ENCODE data around the gene RPP25L.

DNA sequence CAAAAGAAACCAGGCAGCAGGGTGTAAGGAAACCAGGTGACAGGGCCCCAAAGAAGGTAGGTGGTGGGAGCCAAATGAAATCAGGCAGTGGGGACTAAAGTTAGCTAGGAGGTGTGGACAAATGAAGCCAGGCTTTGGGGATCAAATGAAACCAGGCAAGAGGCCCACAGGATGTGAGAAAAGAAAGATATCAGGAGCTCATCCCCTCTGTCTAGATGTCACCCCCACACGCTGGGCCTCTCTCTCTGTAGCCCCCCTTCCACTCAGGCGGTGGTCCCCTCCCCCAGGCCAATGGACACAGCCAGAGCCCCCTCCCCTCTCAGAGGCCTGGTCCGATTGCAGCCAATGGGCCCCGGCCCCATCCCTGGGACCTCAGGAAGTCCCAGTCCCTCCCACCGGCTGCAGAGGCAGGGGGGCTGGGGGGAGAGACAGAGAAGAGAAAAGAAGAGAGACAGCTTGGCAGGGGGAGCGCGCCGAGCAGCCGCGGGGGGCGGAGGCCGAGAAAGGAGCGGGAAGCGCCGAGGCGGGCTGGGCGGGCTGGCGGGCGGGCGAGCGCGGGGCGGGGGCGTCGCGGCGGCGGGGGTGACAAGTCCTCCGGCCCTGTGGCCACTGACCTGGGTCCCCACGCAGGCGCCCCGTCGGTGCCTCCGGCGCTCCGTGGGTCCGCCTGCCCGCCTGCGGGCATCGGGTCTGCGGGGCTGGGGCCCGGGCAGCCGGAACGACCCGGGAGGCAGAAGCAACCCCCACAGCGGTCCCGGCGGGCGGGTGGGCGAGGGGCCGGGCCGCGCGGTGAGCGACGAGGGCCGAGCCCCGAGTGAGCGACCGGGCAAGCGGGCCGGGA, 34.3 kb downstream of the RPP25L start:
- TF ChIP-seq, protein P1, sequence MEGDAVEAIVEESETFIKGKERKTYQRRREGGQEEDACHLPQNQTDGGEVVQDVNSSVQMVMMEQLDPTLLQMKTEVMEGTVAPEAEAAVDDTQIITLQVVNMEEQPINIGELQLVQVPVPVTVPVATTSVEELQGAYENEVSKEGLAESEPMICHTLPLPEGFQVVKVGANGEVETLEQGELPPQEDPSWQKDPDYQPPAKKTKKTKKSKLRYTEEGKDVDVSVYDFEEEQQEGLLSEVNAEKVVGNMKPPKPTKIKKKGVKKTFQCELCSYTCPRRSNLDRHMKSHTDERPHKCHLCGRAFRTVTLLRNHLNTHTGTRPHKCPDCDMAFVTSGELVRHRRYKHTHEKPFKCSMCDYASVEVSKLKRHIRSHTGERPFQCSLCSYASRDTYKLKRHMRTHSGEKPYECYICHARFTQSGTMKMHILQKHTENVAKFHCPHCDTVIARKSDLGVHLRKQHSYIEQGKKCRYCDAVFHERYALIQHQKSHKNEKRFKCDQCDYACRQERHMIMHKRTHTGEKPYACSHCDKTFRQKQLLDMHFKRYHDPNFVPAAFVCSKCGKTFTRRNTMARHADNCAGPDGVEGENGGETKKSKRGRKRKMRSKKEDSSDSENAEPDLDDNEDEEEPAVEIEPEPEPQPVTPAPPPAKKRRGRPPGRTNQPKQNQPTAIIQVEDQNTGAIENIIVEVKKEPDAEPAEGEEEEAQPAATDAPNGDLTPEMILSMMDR (IDR thresholded peaks at IDR 0.05): no peak
- TF ChIP-seq NR3C1 (CRISPR knock-in tag; conservative IDR thresholded peaks at IDR 0.05; ENCODE audit: low read depth) (no peak), ELF4 (CRISPR knock-in tag; IDR thresholded peaks at IDR 0.05; ENCODE audit: low read depth) (no peak), KAT7 (CRISPR knock-in tag; IDR thresholded peaks at IDR 0.05; ENCODE audit: borderline replicate concordance) (no peak), ESRRA (CRISPR knock-in tag; IDR thresholded peaks at IDR 0.05; ENCODE audit: borderline replicate concordance) (no peak), MXD4 (CRISPR knock-in tag; IDR thresholded peaks at IDR 0.05; ENCODE audit: borderline replicate concordance) (no peak), SP1 (CRISPR knock-in tag; conservative IDR thresholded peaks at IDR 0.05) (0 out of 2 replicates have a peak, but pooled peaks have one; percentile 28), ZNF423 (CRISPR knock-in tag; IDR thresholded peaks at IDR 0.05) (no peak), NR2C2 (CRISPR knock-in tag; IDR thresholded peaks at IDR 0.05) (no peak), PRRX2 (CRISPR knock-in tag; IDR thresholded peaks at IDR 0.05) (no peak)
- TF ChIP-seq, protein P2, sequence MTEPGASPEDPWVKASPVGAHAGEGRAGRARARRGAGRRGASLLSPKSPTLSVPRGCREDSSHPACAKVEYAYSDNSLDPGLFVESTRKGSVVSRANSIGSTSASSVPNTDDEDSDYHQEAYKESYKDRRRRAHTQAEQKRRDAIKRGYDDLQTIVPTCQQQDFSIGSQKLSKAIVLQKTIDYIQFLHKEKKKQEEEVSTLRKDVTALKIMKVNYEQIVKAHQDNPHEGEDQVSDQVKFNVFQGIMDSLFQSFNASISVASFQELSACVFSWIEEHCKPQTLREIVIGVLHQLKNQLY (CRISPR knock-in tag; IDR thresholded peaks at IDR 0.05): no peak
- TF ChIP-seq, protein P3, sequence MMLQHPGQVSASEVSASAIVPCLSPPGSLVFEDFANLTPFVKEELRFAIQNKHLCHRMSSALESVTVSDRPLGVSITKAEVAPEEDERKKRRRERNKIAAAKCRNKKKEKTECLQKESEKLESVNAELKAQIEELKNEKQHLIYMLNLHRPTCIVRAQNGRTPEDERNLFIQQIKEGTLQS (CRISPR knock-in tag; conservative IDR thresholded peaks at IDR 0.05): no peak
- TF ChIP-seq, protein P4, sequence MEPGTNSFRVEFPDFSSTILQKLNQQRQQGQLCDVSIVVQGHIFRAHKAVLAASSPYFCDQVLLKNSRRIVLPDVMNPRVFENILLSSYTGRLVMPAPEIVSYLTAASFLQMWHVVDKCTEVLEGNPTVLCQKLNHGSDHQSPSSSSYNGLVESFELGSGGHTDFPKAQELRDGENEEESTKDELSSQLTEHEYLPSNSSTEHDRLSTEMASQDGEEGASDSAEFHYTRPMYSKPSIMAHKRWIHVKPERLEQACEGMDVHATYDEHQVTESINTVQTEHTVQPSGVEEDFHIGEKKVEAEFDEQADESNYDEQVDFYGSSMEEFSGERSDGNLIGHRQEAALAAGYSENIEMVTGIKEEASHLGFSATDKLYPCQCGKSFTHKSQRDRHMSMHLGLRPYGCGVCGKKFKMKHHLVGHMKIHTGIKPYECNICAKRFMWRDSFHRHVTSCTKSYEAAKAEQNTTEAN (CRISPR knock-in tag; IDR thresholded peaks at IDR 0.05): 0 out of 2 replicates have a peak, but pooled peaks have one; percentile 14
